Gastrocnemius medialis (tissue), 4 donors: Measurements from ENCODE around the gene PARP11.

Experiments
- POLR2A ChIP-seq, 2 donors: fragments of 450-650 bp; IDR thresholded peaks; one replicate each; pipeline ENCODE4 v1.6.1; 2017; ENCODE audit warnings: antibody characterized with exemption in 2 of 2, mild to moderate bottlenecking in 2 of 2, moderate library complexity in 2 of 2
- TF ChIP-seq, protein P1 (sequence below), 5 experiments: fragments of 450-650 bp in 3 of 5; fragments of 200-600 bp in 2 of 5; sonication (generic) in 2 of 5; IDR thresholded peaks in 4 of 5; conservative IDR thresholded peaks in 1 of 5; 1 replicate in 4 of 5; 2 replicates in 1 of 5; pipeline ENCODE4 v1.5.1; 2016 to 2019; ENCODE audit warnings: antibody characterized with exemption in 5 of 5, mild to moderate bottlenecking in 3 of 5, moderate library complexity in 3 of 5

DNA sequence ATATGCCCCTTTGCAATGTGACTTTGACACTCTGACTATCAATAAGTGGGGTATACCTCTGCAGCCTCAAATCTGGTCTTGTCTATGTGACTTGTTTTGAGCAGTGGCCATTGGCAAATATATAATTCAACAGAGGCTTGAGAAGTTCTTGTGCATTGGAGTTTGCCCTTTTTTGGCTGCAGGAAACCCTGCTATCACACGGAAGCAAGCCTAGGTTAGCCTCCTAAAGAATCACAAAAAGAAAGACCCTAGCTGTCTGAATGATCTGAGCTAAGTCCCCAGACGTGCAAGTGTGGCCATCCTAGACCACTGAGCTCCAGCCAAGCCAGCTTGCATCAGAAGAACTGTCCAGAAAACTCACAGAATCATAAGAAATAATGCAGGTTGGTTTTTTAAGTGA lies 31.8 kb upstream of the PARP11 start:
- TF ChIP-seq, protein P1, sequence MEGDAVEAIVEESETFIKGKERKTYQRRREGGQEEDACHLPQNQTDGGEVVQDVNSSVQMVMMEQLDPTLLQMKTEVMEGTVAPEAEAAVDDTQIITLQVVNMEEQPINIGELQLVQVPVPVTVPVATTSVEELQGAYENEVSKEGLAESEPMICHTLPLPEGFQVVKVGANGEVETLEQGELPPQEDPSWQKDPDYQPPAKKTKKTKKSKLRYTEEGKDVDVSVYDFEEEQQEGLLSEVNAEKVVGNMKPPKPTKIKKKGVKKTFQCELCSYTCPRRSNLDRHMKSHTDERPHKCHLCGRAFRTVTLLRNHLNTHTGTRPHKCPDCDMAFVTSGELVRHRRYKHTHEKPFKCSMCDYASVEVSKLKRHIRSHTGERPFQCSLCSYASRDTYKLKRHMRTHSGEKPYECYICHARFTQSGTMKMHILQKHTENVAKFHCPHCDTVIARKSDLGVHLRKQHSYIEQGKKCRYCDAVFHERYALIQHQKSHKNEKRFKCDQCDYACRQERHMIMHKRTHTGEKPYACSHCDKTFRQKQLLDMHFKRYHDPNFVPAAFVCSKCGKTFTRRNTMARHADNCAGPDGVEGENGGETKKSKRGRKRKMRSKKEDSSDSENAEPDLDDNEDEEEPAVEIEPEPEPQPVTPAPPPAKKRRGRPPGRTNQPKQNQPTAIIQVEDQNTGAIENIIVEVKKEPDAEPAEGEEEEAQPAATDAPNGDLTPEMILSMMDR (IDR thresholded peaks at IDR 0.05 in 4 of 5, conservative IDR thresholded peaks at IDR 0.05 in 1 of 5): no peak
- no peak for TF ChIP-seq POLR2A (IDR thresholded peaks at IDR 0.05)
